ENCODE results near the gene KRTAP10-10.
"Not testable (repeated sequence)": the region's sequence is repeated elsewhere in the genome, so short reads cannot be mapped to it uniquely, and the experiment has no call there.

The KRTAP10-10 gene

GRCh38 chr21:44626673-44627143 lies 10.4 kb upstream of the KRTAP10-10 start, which contains the start of gene KRTAP10-9:
TSS of gene KRTAP10-9 (plus strand) at chr21:44627093. CDS start at chr21:44627172, 79 bp downstream.
- DNase-seq (ENCODE audit: low read depth), result no peak

- not testable (repeated sequence) for DNase-seq (ENCODE audit: low read depth)
These were observed 9.9 kb upstream of the KRTAP10-10 start for GRCh38 chr21:44627181-44627822.

GRCh38 chr21:44627831-44628233 lies 9.3 kb upstream of the KRTAP10-10 start:
- DNase-seq (ENCODE audit: low read depth), result not testable (repeated sequence)

- no peak for DNase-seq (ENCODE audit: low read depth)
These were observed 8.3 kb upstream of the KRTAP10-10 start for GRCh38 chr21:44628707-44629391.

GRCh38 chr21:44630440-44630839 lies 6.7 kb upstream of the KRTAP10-10 start:
- DNase-seq (ENCODE audit: low read depth), result no peak

- no peak for DNase-seq (ENCODE audit: low read depth)
These were observed 5.1 kb upstream of the KRTAP10-10 start for GRCh38 chr21:44632067-44632466.

GRCh38 chr21:44636209-44637017 lies 743 bp upstream of the KRTAP10-10 start:
- no peak for DNase-seq (ENCODE audit: low read depth)

- DNase-seq (ENCODE audit: low read depth), result not testable (repeated sequence)
These were observed 744 bp downstream of the KRTAP10-10 start for GRCh38 chr21:44637851-44638348.

- not testable (repeated sequence) for DNase-seq (ENCODE audit: low read depth)
These were observed 1.6 kb downstream of the KRTAP10-10 start for GRCh38 chr21:44638506-44639330.

- DNase-seq (ENCODE audit: low read depth), result no peak
These were observed 2.1 kb downstream of the KRTAP10-10 start for GRCh38 chr21:44639331-44639655.

- no peak for DNase-seq (ENCODE audit: low read depth)
These were observed 3.6 kb downstream of the KRTAP10-10 start for GRCh38 chr21:44640761-44641160.

GRCh38 chr21:44643741-44644310 lies 6.7 kb downstream of the KRTAP10-10 start:
- no peak for DNase-seq (ENCODE audit: low read depth)

GRCh38 chr21:44644878-44645277 lies 7.7 kb downstream of the KRTAP10-10 start:
- DNase-seq (ENCODE audit: low read depth), result no peak

- not testable (repeated sequence) for DNase-seq (ENCODE audit: low read depth)
These were observed 9.4 kb downstream of the KRTAP10-10 start, which contains the start of gene KRTAP10-11 for GRCh38 chr21:44646366-44647221. TSS of gene KRTAP10-11 (plus strand) at chr21:44646414. CDS start at chr21:44646459, 45 bp downstream.

GRCh38 chr21:44647222-44647552 lies 10.0 kb downstream of the KRTAP10-10 start:
- no peak for DNase-seq (ENCODE audit: low read depth)

GRCh38 chr21:44648557-44649311 lies 11.6 kb downstream of the KRTAP10-10 start:
- no peak for DNase-seq (ENCODE audit: low read depth)

- no peak for DNase-seq (ENCODE audit: low read depth)
These were observed 12.5 kb downstream of the KRTAP10-10 start for GRCh38 chr21:44649521-44650100.

- DNase-seq (ENCODE audit: low read depth), result no peak
These were observed 13.3 kb downstream of the KRTAP10-10 start for GRCh38 chr21:44650265-44650972.

All from GM04504 (cell line).